GM12878 (cell line): ENCODE data around the gene NTM. TPM values are rescaled to one million over a fixed set of nuclear protein-coding genes. Genes with fewer than 3 reads are reported as not detected.

Experiments used
- ATAC-seq: fragments of 200-7000 bp; cut with Tn5 transposase; 3 replicates; pipeline ENCODE4 v1.9.1; 2020; ENCODE audit warnings: mild to moderate bottlenecking, moderate library complexity
- BruUV-seq: library from RNA; stranded (reverse); fragments of 400-500 nt; replicated peaks from 2 replicates; lab custom pipeline; 2021; lab: Mats Ljungman, UMichigan
- CTCF ChIA-PET: fragments of 300-600 bp; sonication (Branson Sonifier 250); formaldehyde crosslinking; extraction: SDS; loops from one replicate; lab custom pipeline; 2021; ENCODE audit warnings: inconsistent platforms; lab: Yijun Ruan, JAX
- POLR2A ChIA-PET: fragments of 350-600 bp; formaldehyde crosslinking; extraction: SDS; loops from one replicate; lab custom pipeline; 2021; ENCODE audit warnings: inconsistent platforms; lab: Charles Lee
- RAD21 ChIA-PET: fragments of 300-600 bp; sonication (Branson Sonifier 250); formaldehyde crosslinking; loops from one replicate; lab custom pipeline; 2023; ENCODE audit warnings: antibody characterized with exemption; ENCODE audit not compliant: unreplicated experiment; lab: Charles Lee
- SMC1A ChIA-PET: fragments of 300-600 bp; sonication (Branson Sonifier 250); formaldehyde crosslinking; loops from one replicate; lab custom pipeline; 2023; ENCODE audit not compliant: unreplicated experiment, uncharacterized antibody; lab: Charles Lee
- DNase-seq: peaks from one replicate; pipeline ENCODE4 v3.0.0-alpha.2; 2011; ENCODE audit warnings: low read depth, low spot score
- FAIRE-seq: peaks from 3 replicates; lab custom pipeline; 2011; peaks lifted over from hg19 to GRCh38; lab: Jason Lieb, UNC
- H2AFZ ChIP-seq: 2 replicates; pipeline ENCODE4 v1.6.0; 2011; ENCODE audit warnings: low read depth, low read length, control low read depth; ENCODE audit not compliant: control insufficient read depth
- H3K27ac ChIP-seq: 2 replicates; pipeline ENCODE4 v1.5.1; 2011; ENCODE audit warnings: control low read depth; ENCODE audit not compliant: control insufficient read depth, insufficient read depth
- H3K27me3 ChIP-seq, 2 experiments: replicated peaks in 1 of 2; 2 replicates each; pipeline versions ENCODE4 v1.6.0 to v1.6.1; 2011; ENCODE audit warnings: low read length in 1 of 2; ENCODE audit not compliant: control insufficient read depth in 2 of 2, insufficient read depth in 2 of 2
- H3K36me3 ChIP-seq, 2 experiments: 2 replicates each; pipeline ENCODE4 v1.5.1; 2011; ENCODE audit warnings: low read length in 1 of 2; ENCODE audit not compliant: control insufficient read depth in 2 of 2, insufficient read depth in 2 of 2
- H3K4me1 ChIP-seq: 2 replicates; pipeline ENCODE4 v1.6.1; 2011; ENCODE audit warnings: mild to moderate bottlenecking, low read length, moderate library complexity, mixed read lengths; ENCODE audit not compliant: control insufficient read depth, insufficient read depth
- H3K4me2 ChIP-seq: 2 replicates; pipeline ENCODE4 v1.6.0; 2011; ENCODE audit warnings: control low read depth; ENCODE audit not compliant: control insufficient read depth, insufficient read depth
- H3K4me3 ChIP-seq: fragments of 200-600 bp; sonication (generic); 2 replicates; pipeline ENCODE4 v1.5.1; 2016
- H3K79me2 ChIP-seq: 2 replicates; pipeline ENCODE4 v1.6.0; 2011; ENCODE audit warnings: low read length; ENCODE audit not compliant: control insufficient read depth, insufficient read depth
- H3K9ac ChIP-seq: 2 replicates; pipeline ENCODE4 v1.8.0; 2011; ENCODE audit warnings: low read length, control low read depth, mixed read lengths; ENCODE audit not compliant: control insufficient read depth, insufficient read depth
- H3K9me3 ChIP-seq: replicated peaks from 3 replicates; pipeline ENCODE4 v1.5.1; 2011; ENCODE audit warnings: mild to moderate bottlenecking, low read length; ENCODE audit not compliant: control insufficient read depth, insufficient read depth
- H4K20me1 ChIP-seq: 2 replicates; pipeline ENCODE4 v1.6.0; 2011; ENCODE audit not compliant: control insufficient read depth, insufficient read depth
- CREM ChIP-seq: IDR thresholded peaks from 2 replicates; pipeline ENCODE4 v1.6.1; 2014; ENCODE audit warnings: antibody characterized with exemption, low read depth
- EED ChIP-seq: sonication (generic); IDR thresholded peaks from 2 replicates; pipeline ENCODE4 v1.6.1; 2016; ENCODE audit warnings: antibody characterized with exemption, low read depth
- FOXK2 ChIP-seq: fragments of 450-650 bp; IDR thresholded peaks from 2 replicates; pipeline ENCODE4 v1.6.1; 2017; ENCODE audit warnings: mild to moderate bottlenecking, moderate library complexity
- KLF5 ChIP-seq: fragments of 450-650 bp; IDR thresholded peaks from 2 replicates; pipeline ENCODE4 v1.6.1; 2014; ENCODE audit warnings: mild to moderate bottlenecking; ENCODE audit not compliant: partially characterized antibody
- LARP7 ChIP-seq: fragments of 450-650 bp; IDR thresholded peaks from 2 replicates; pipeline ENCODE4 v1.6.1; 2017; ENCODE audit warnings: mild to moderate bottlenecking
- NFYA ChIP-seq: IDR thresholded peaks from 2 replicates; pipeline ENCODE4 v1.6.1; 2011; ENCODE audit warnings: low read depth, mild to moderate bottlenecking, low read length, improper control_type of control experiment, borderline replicate concordance
- RB1 ChIP-seq: fragments of 450-650 bp; formaldehyde crosslinking; IDR thresholded peaks from 2 replicates; pipeline ENCODE4 v1.6.1; 2017; ENCODE audit warnings: mild to moderate bottlenecking, borderline replicate concordance
- RCOR1 ChIP-seq: conservative IDR thresholded peaks from 2 replicates; pipeline ENCODE4 v1.6.1; 2012; ENCODE audit warnings: low read depth, low read length, improper control_type of control experiment
- REST ChIP-seq: IDR thresholded peaks from 2 replicates; pipeline ENCODE4 v1.6.1; 2012; ENCODE audit warnings: mild to moderate bottlenecking, low read depth, low read length
- SPI1 ChIP-seq: IDR thresholded peaks from 2 replicates; pipeline ENCODE4 v1.6.1; 2011; ENCODE audit warnings: low read depth, mild to moderate bottlenecking, low read length, moderate library complexity, borderline replicate concordance; ENCODE audit not compliant: insufficient read depth
- TCF7 ChIP-seq: IDR thresholded peaks from 2 replicates; pipeline ENCODE4 v1.6.1; 2014; ENCODE audit warnings: antibody characterized with exemption, borderline replicate concordance
- WRNIP1 ChIP-seq: IDR thresholded peaks from 2 replicates; pipeline ENCODE4 v1.6.1; 2011; ENCODE audit warnings: low read depth, low read length, improper control_type of control experiment, borderline replicate concordance
- WGBS: methylation state at CpG from one replicate; pipeline ENCODE4 v1.1.6; 2016; ENCODE audit warnings: low lambda C conversion rate; ENCODE audit not compliant: insufficient replicate concordance, insufficient coverage; ENCODE audit errors: missing lambda C conversion rate; 5-methylcytosine and 5-hydroxymethylcytosine counted together
- in situ Hi-C: fragments of 300-500 bp; cut with MboI; formaldehyde crosslinking; loops from 9 replicates; pipeline ENCODE4 v1.14.3; 2018; ENCODE audit warnings: mixed read lengths
- intact Hi-C: fragments of 100-400 bp; cut with micrococcal nuclease; formaldehyde crosslinking; loops from one replicate; pipeline ENCODE4 v1.14.2; 2022; ENCODE audit not compliant: unreplicated experiment
- polyA plus RNA-seq, 11 experiments: library from polyadenylated mRNA; depleted of rRNA in 4 of 11; unstranded in 6 of 11; stranded (reverse) in 5 of 11; fragments of >200 nt; fragmentation: Nextera tagmentation in 4 of 11; fragmentation: Illumina TruSeq in 1 of 11; extraction: Ambion mirVana in 4 of 11; extraction: Trizol in 1 of 11; gene quantifications; 1 replicate in 1 of 11; 2 replicates in 10 of 11; pipeline versions ENCODE4 v1.2.1 to v1.2.3, GENCODE V29; 2011 to 2016; ENCODE audit warnings: inconsistent platforms in 2 of 11, missing spikeins in 2 of 11, low read depth in 1 of 11
- total RNA-seq, 4 experiments: library from RNA; depleted of rRNA in 3 of 4; stranded (reverse); fragments of >200 nt in 3 of 4; fragmentation: Illumina TruSeq in 1 of 4; extraction: Trizol in 1 of 4; gene quantifications; 2 replicates each; pipeline versions ENCODE4 v1.2.1 to v1.2.3, GENCODE V29; 2013 to 2021

Gene NTM
- total and polyA plus RNA-seq, 10 of the 15 experiments (the other 5 are each of a cell fraction or from before 2014, with no cell fraction given), result not detected

- FAIRE-seq (no peak), ATAC-seq (no peak), DNase-seq (no peak)
- ChIA-PET SMC1A (no interaction called here), CTCF (no interaction called here), POLR2A (no interaction called here), RAD21 (no interaction called here)
- in situ Hi-C loops (no loop called here), intact Hi-C loops (no loop called here)
- H3K36me3 ChIP-seq, result no peaks in the 10 kb centered on the region
- no peak overlapping the region for H3K27ac ChIP-seq
- no peaks in the 10 kb centered on the region for H3K79me2 ChIP-seq
- no peak overlapping the region for H3K4me3 ChIP-seq
- no peaks in the 10 kb centered on the region for H3K4me1 ChIP-seq
- WGBS, result 20% methylated on average over 7 of the region's 7 CpGs
- no peaks in the 10 kb centered on the region; a peak in 2 of 4 replicates for H3K27me3 ChIP-seq
- no peak for TF ChIP-seq SPI1
- TF ChIP-seq RB1, result no peak
- no peak for TF ChIP-seq NFYA
- no peak for TF ChIP-seq TCF7
- TF ChIP-seq CREM, result no peak
- no peak for TF ChIP-seq EED
- TF ChIP-seq WRNIP1, result no peak
- no peak for TF ChIP-seq KLF5
- TF ChIP-seq REST, result no peak
- no peak for TF ChIP-seq LARP7
- TF ChIP-seq FOXK2, result no peak
- no peak for TF ChIP-seq RCOR1
- no TSS peak for BruUV-seq
- H4K20me1 ChIP-seq, result no peaks in the 10 kb centered on the region
- H3K9me3 ChIP-seq, result no peaks in the 10 kb centered on the region
- H3K4me2 ChIP-seq, result no peak overlapping the region
- no peak overlapping the region for H3K9ac ChIP-seq
- H2AFZ ChIP-seq, result no peak overlapping the region
These were observed 777.0 kb downstream of the NTM start for GRCh38 chr11:132147464-132147863.
